ENCODE data around the gene ZNF177.

Gene ZNF177

GRCh38 chr19:9431475-9431874 lies 68.7 kb downstream of the ZNF177 start:
- peak; percentile 48 for TF ChIP-seq CTCF (IDR thresholded peaks at IDR 0.05)
